Heart right ventricle (tissue), 16 donors: Measurements from ENCODE around the gene OMP. TPM values are rescaled to one million over a fixed set of nuclear protein-coding genes. Genes with fewer than 3 reads are reported as not detected.

ENCODE experiments used
- ATAC-seq, 8 donors: fragments of 200-7000 bp; cut with Tn5 transposase; one replicate each; pipeline ENCODE4 v1.9.1; 2020; ENCODE audit warnings: mild to moderate bottlenecking in 8 of 8, moderate library complexity in 8 of 8, moderate number of reproducible peaks in 1 of 8
- DNase-seq, 2 donors: peaks; one replicate each; pipeline ENCODE4 v3.0.0-alpha.2; 2020
- H3K27ac ChIP-seq, 10 donors: fragments of 200-600 bp; sonication (generic) in 2 of 10; one replicate each; pipeline versions ENCODE4 v1.5.0 to v1.8.0; 2020 to 2022; ENCODE audit warnings: mild to moderate bottlenecking in 3 of 10
- H3K27me3 ChIP-seq, 7 donors: fragments of 200-600 bp; one replicate each; pipeline ENCODE4 v1.8.0; 2021 to 2022; ENCODE audit warnings: mild to moderate bottlenecking in 2 of 7
- H3K36me3 ChIP-seq, 9 donors: fragments of 200-600 bp; sonication (generic) in 1 of 9; one replicate each; pipeline versions ENCODE4 v1.5.0 to v1.8.0; 2020 to 2022; ENCODE audit warnings: mild to moderate bottlenecking in 2 of 9
- H3K4me1 ChIP-seq, 9 donors: fragments of 200-600 bp; sonication (generic) in 1 of 9; one replicate each; pipeline versions ENCODE4 v1.5.0 to v1.8.0; 2020 to 2022; ENCODE audit warnings: mild to moderate bottlenecking in 4 of 9
- H3K4me3 ChIP-seq, 10 donors: fragments of 200-600 bp; sonication (generic) in 2 of 10; one replicate each; pipeline versions ENCODE4 v1.5.0 to v1.8.0; 2020 to 2022; ENCODE audit warnings: mild to moderate bottlenecking in 7 of 10, moderate library complexity in 2 of 10
- H3K9me3 ChIP-seq, 11 donors: fragments of 200-600 bp in 10 of 11; sonication (generic) in 2 of 11; one replicate each; pipeline versions ENCODE4 v1.5.0 to v1.8.0; 2013 to 2022; ENCODE audit warnings: mild to moderate bottlenecking in 2 of 11, control low read depth in 1 of 11, moderate library complexity in 1 of 11
- CTCF ChIP-seq, 9 donors: fragments of 200-600 bp; sonication (generic) in 2 of 9; IDR thresholded peaks; one replicate each; pipeline versions ENCODE4 v1.5.0 to v1.8.0; 2021 to 2022; ENCODE audit warnings: antibody characterized with exemption in 9 of 9, mild to moderate bottlenecking in 5 of 9, moderate library complexity in 1 of 9
- WGBS, 2 donors: extraction: QIAGEN DNeasy Blood & Tissue Kit; methylation state at CpG; one replicate each; pipeline ENCODE4 v1.1.7; 2013; ENCODE audit warnings: inconsistent platforms in 1 of 2; 5-methylcytosine and 5-hydroxymethylcytosine counted together
- intact Hi-C, 10 donors: fragments of 100-400 bp; cut with DNase I; formaldehyde crosslinking; loops; one replicate each; pipeline versions ENCODE4 v1.11.1 to v1.14.2; 2022
- polyA plus RNA-seq, 2 donors: library from polyadenylated mRNA; stranded (reverse); fragments of 200-250 nt; gene quantifications; one replicate each; pipeline ENCODE4 v1.2.3, GENCODE V29; 2013
- total RNA-seq, 10 donors: library from RNA; stranded (reverse); fragmentation: NEBNext Ultra II Directional in 3 of 10; extraction: Animal tissue kit (Norgen Biotek cat#: 25700) in 3 of 10; gene quantifications; one replicate each; pipeline versions ENCODE4 v1.2.1 to v1.2.4, GENCODE V29; 2021 to 2023
- donor health status: Arrhythmogenic right ventricular cardiomyopathy.
- donor health status: ischemic (EF 13 %, LVEDD 7.1; RV severe dilation, severe dysfunction).
- donor health status: healthy with polysubstance abuse.
- donor health status: DM: no; HTN: yes; CAD: no.
- donor health status: DM: no; HTN: no; CAD: no.
- donor health status: ischemic (EF 25% LVEDD 6.9; RV normal size, moderate dysfunction).
- donor health status: ischemic (EF 25% LVEDD 5.7; RV mildly dilated, moderate dysfunction).
- donor health status: healthy.
- donor health status: DM: yes; HTN: yes; CAD: no.
- donor health status: Ischemic cardiomyopathy.
- donor health status: ischemic (EF 35%, LVEDD 5.7; RV mildly dilated, moderate dysfunction).
- donor health status: nonischemic (EF 11% LVEDD 7.7; RV severe dilation, severe dysfunction).
- donor health status: DM: yes; HTN: yes; CAD: no.
- donor health status: PGD.
- donor health status: ischemic (EF 29% LVEDD 5.4; RV normal size, mild dysfunction).
- donor health status: nonischemic (EF 23%, LVEDD 6.1; RV moderate dilation, normal function).

OMP gene
- total and polyA plus RNA-seq, 12 donors = 0.58 TPM; not detected in 11

GRCh38 chr11:77115956-77116355, 13.3 kb downstream of the OMP start:
- Histone ChIP-seq H3K4me1 (no peaks in the 10 kb centered on the region), H3K27me3 (no peaks in the 10 kb centered on the region), H3K4me3 (no peak overlapping the region), H3K36me3 (peaks cover 0 to 37% (median 0%) of the 10 kb centered on the region in 9 donors), H3K27ac (no peak overlapping the region), H3K9me3 (no peaks in the 10 kb centered on the region)
- ATAC-seq = no peak
- no peak for DNase-seq
- no peak for TF ChIP-seq CTCF (IDR thresholded peaks at IDR 0.05)
- WGBS, 2 donors = 94 to 95% methylated on average over 15 of the region's 15 CpGs
- intact Hi-C loops = no loop called here

- Histone ChIP-seq H3K4me3 (no peak overlapping the region), H3K36me3 (peaks cover 0 to 51% (median 0%) of the 10 kb centered on the region in 9 donors), H3K27ac (no peak overlapping the region), H3K9me3 (no peaks in the 10 kb centered on the region), H3K4me1 (no peaks in the 10 kb centered on the region), H3K27me3 (no peaks in the 10 kb centered on the region)
- WGBS, 2 donors = 80 to 81% methylated on average over 7 of the region's 7 CpGs
- ATAC-seq = no peak
- TF ChIP-seq CTCF (IDR thresholded peaks at IDR 0.05) = no peak
- no peak for DNase-seq
- intact Hi-C loops = no loop called here
Observed at GRCh38 chr11:77117492-77117891, 14.9 kb downstream of the OMP start.

GRCh38 chr11:77118086-77118485, 15.4 kb downstream of the OMP start:
- intact Hi-C loops = no loop called here

GRCh38 chr11:77118971-77119370, 16.3 kb downstream of the OMP start:
- no peak overlapping the region for H3K27ac ChIP-seq
- no peak for TF ChIP-seq CTCF (IDR thresholded peaks at IDR 0.05)
- peaks cover 0 to 58% (median 0%) of the 10 kb centered on the region in 9 donors for H3K36me3 ChIP-seq
- H3K9me3 ChIP-seq = no peaks in the 10 kb centered on the region
- H3K4me3 ChIP-seq = no peak overlapping the region
- intact Hi-C loops = no loop called here
- 96 to 97% methylated on average over 12 of the region's 12 CpGs for WGBS, 2 donors
- no peaks in the 10 kb centered on the region for H3K4me1 ChIP-seq
- no peaks in the 10 kb centered on the region for H3K27me3 ChIP-seq
- ATAC-seq = no peak
- no peak for DNase-seq

More at GRCh38 chr11:77118086-77118485, 15.4 kb downstream of the OMP start:
- no peaks in the 10 kb centered on the region for H3K27me3 ChIP-seq
- 95% methylated on average over 17 of the region's 17 CpGs for WGBS, 2 donors
- H3K36me3 ChIP-seq = peaks cover 0 to 57% (median 0%) of the 10 kb centered on the region in 9 donors
- H3K4me3 ChIP-seq = no peak overlapping the region
- no peaks in the 10 kb centered on the region for H3K9me3 ChIP-seq
- DNase-seq (no peak), ATAC-seq (no peak)
- H3K4me1 ChIP-seq = no peaks in the 10 kb centered on the region
- TF ChIP-seq CTCF (IDR thresholded peaks at IDR 0.05) = no peak
- H3K27ac ChIP-seq = no peak overlapping the region
